HCT116 (cell line): ENCODE data around the gene CA10. TPM values are rescaled to one million over a fixed set of nuclear protein-coding genes. Genes with fewer than 3 reads are reported as not detected.

ENCODE experiments used
- ATAC-seq: fragments of 200-7000 bp; cut with Tn5 transposase; 2 replicates; pipeline ENCODE4 v1.9.1; 2020; ENCODE audit warnings: mild to moderate bottlenecking, moderate library complexity
- BruUV-seq: library from RNA; stranded (reverse); fragments of 400-500 nt; replicated peaks from 2 replicates; lab custom pipeline; 2021; lab: Mats Ljungman, UMichigan
- CTCF ChIA-PET: fragments of 300-600 bp; sonication (Branson Sonifier 250); formaldehyde crosslinking; loops from one replicate; lab custom pipeline; 2021; ENCODE audit warnings: antibody characterized with exemption; lab: Charles Lee
- POLR2A ChIA-PET: fragments of 300-600, 350-600 bp; sonication (Branson Sonifier 250); formaldehyde crosslinking; loops from one replicate; lab custom pipeline; 2021; ENCODE audit warnings: antibody characterized with exemption; lab: Charles Lee
- RAD21 ChIA-PET, 2 experiments: fragments of 300-600 bp; sonication (Branson Sonifier 250); formaldehyde crosslinking; loops; one replicate each; lab custom pipeline; 2023; ENCODE audit warnings: low total read pairs in 2 of 2; ENCODE audit not compliant: uncharacterized antibody in 2 of 2, unreplicated experiment in 2 of 2, low non-redundant PET in 1 of 2; lab: Charles Lee
- DNase-seq: peaks from one replicate; pipeline ENCODE4 v3.0.0-alpha.2; 2010; ENCODE audit warnings: low read depth, low spot score
- H2AFZ ChIP-seq: fragments of 200-600 bp; shearing (Covaris generic), sonication (generic); 2 replicates; pipeline ENCODE4 v1.6.1; 2017; ENCODE audit warnings: low read depth, mixed run types, mixed read lengths, antibody characterized with exemption, low read length; ENCODE audit not compliant: poor library complexity, severe bottlenecking
- H3K27ac ChIP-seq: 2 replicates; pipeline ENCODE4 v1.5.1; 2012; ENCODE audit warnings: low read depth, low read length
- H3K27me3 ChIP-seq: fragments of 200-600 bp; sonication (generic); 2 replicates; pipeline ENCODE4 v1.6.1; 2016; ENCODE audit warnings: mixed run types, low read length, mixed read lengths; ENCODE audit not compliant: insufficient read depth
- H3K36me3 ChIP-seq, 2 experiments: fragments of 200-500 bp in 1 of 2; fragments of 200-600 bp in 1 of 2; sonication (Bioruptor generic) in 1 of 2; sonication (generic) in 1 of 2; 2 replicates each; pipeline versions ENCODE4 v1.5.1 to v1.6.1; 2014 to 2016; ENCODE audit warnings: low read length in 2 of 2, inconsistent platforms in 1 of 2, mixed read lengths in 1 of 2, mixed run types in 1 of 2; ENCODE audit not compliant: insufficient read depth in 2 of 2, control insufficient read depth in 1 of 2
- H3K4me1 ChIP-seq, 2 experiments: fragments of 200-600 bp in 1 of 2; sonication (generic) in 1 of 2; 2 replicates each; pipeline versions ENCODE4 v1.5.1 to v1.6.1; 2012 to 2017; ENCODE audit warnings: low read length in 2 of 2, inconsistent platforms in 1 of 2, mild to moderate bottlenecking in 1 of 2, mixed read lengths in 1 of 2, mixed run types in 1 of 2, moderate library complexity in 1 of 2; ENCODE audit not compliant: insufficient read depth in 2 of 2, control insufficient read depth in 1 of 2
- H3K4me2 ChIP-seq: fragments of 200-600 bp; sonication (generic); 2 replicates; pipeline ENCODE4 v1.6.1; 2017; ENCODE audit warnings: mixed run types, low read length, mixed read lengths
- H3K4me3 ChIP-seq, 2 experiments: fragments of 200-600 bp in 1 of 2; sonication (generic) in 1 of 2; replicated peaks in 1 of 2; 2 replicates each; pipeline ENCODE4 v1.5.1; 2011 to 2016; ENCODE audit warnings: low read length in 2 of 2, control low read depth in 1 of 2, low read depth in 1 of 2, mild to moderate bottlenecking in 1 of 2, mixed read lengths in 1 of 2, mixed run types in 1 of 2
- H3K79me2 ChIP-seq: fragments of 200-600 bp; sonication (generic); 2 replicates; pipeline ENCODE4 v1.6.1; 2017; ENCODE audit warnings: mild to moderate bottlenecking, mixed run types, low read length, moderate library complexity, mixed read lengths; ENCODE audit not compliant: insufficient read depth
- H3K9ac ChIP-seq: fragments of 200-600 bp; sonication (generic); 2 replicates; pipeline ENCODE4 v1.6.1; 2016; ENCODE audit warnings: low read length, mixed read lengths
- H3K9me2 ChIP-seq: fragments of 200-600 bp; sonication (generic), shearing (Covaris generic); 2 replicates; pipeline ENCODE4 v1.6.1; 2017; ENCODE audit warnings: mixed run types, mild to moderate bottlenecking, moderate library complexity; ENCODE audit not compliant: insufficient read depth
- H3K9me3 ChIP-seq, 2 experiments: fragments of 200-500 bp in 1 of 2; fragments of 200-600 bp in 1 of 2; sonication (Bioruptor generic) in 1 of 2; sonication (generic) in 1 of 2; 2 replicates each; pipeline ENCODE4 v1.6.1; 2014 to 2017; ENCODE audit warnings: low read length in 2 of 2, mixed read lengths in 2 of 2, inconsistent platforms in 1 of 2, low read depth in 1 of 2, mild to moderate bottlenecking in 1 of 2, mixed run types in 1 of 2, moderate library complexity in 1 of 2; ENCODE audit not compliant: control insufficient read depth in 1 of 2, insufficient read depth in 1 of 2
- H4K20me1 ChIP-seq: fragments of 200-600 bp; sonication (generic), shearing (Covaris generic); 2 replicates; pipeline ENCODE4 v1.6.1; 2017; ENCODE audit warnings: mixed run types, mild to moderate bottlenecking, moderate library complexity; ENCODE audit not compliant: insufficient read depth
- CBX3 ChIP-seq: IDR thresholded peaks from 2 replicates; pipeline ENCODE4 v1.6.1; 2012; ENCODE audit warnings: low read depth
- CEBPB ChIP-seq: IDR thresholded peaks from 2 replicates; pipeline ENCODE4 v1.6.1; 2012; ENCODE audit warnings: low read depth
- ELF1 ChIP-seq: IDR thresholded peaks from 2 replicates; pipeline ENCODE4 v1.6.1; 2012; ENCODE audit warnings: low read depth, borderline replicate concordance
- EZH2phosphoT487 ChIP-seq: fragments of 200-600 bp; IDR thresholded peaks from 2 replicates; pipeline ENCODE4 v1.6.1; 2018; ENCODE audit warnings: antibody characterized with exemption, borderline replicate concordance
- JUND ChIP-seq: IDR thresholded peaks from 2 replicates; pipeline ENCODE4 v1.6.1; 2012
- MAX ChIP-seq: IDR thresholded peaks from 2 replicates; pipeline ENCODE4 v1.6.1; 2012
- RAD21 ChIP-seq: IDR thresholded peaks from 2 replicates; pipeline ENCODE4 v1.6.1; 2012; ENCODE audit warnings: low read depth, mild to moderate bottlenecking
- SIN3A ChIP-seq: IDR thresholded peaks from 2 replicates; pipeline ENCODE4 v1.6.1; 2012; ENCODE audit warnings: low read depth
- SRF ChIP-seq: IDR thresholded peaks from 2 replicates; pipeline ENCODE4 v1.6.1; 2012; ENCODE audit warnings: low read depth
- TCF7L2 ChIP-seq: IDR thresholded peaks from 2 replicates; pipeline ENCODE4 v1.7.0; 2011; ENCODE audit warnings: borderline replicate concordance, inconsistent platforms; ENCODE audit not compliant: insufficient read depth, insufficient read length; ENCODE audit errors: extremely low read depth
- YY1 ChIP-seq: IDR thresholded peaks from 2 replicates; pipeline ENCODE4 v1.6.1; 2011; ENCODE audit warnings: low read length, low read depth, moderate library complexity, mild to moderate bottlenecking; ENCODE audit not compliant: insufficient replicate concordance; ENCODE audit errors: extremely low read depth
- ZBTB33 ChIP-seq: IDR thresholded peaks from 2 replicates; pipeline ENCODE4 v1.6.1; 2011; ENCODE audit warnings: mild to moderate bottlenecking, low read length, moderate library complexity; ENCODE audit not compliant: insufficient replicate concordance; ENCODE audit errors: extremely low read depth
- ZFX ChIP-seq: fragments of 450-650 bp; IDR thresholded peaks from 2 replicates; pipeline ENCODE4 v1.6.1; 2017
- ZNF274 ChIP-seq: fragments of 200-500 bp; sonication (Bioruptor generic); IDR thresholded peaks from 2 replicates; pipeline ENCODE4 v1.6.1; 2014; ENCODE audit warnings: mild to moderate bottlenecking, low read depth, low read length, inconsistent platforms
- intact Hi-C: fragments of 100-400 bp; cut with micrococcal nuclease; formaldehyde crosslinking; loops from 2 replicates; pipeline ENCODE4 v1.10.0; 2022
- total RNA-seq: library from RNA; stranded (reverse); gene quantifications from one replicate; pipeline ENCODE4 v1.2.1, GENCODE V29; 2021; ENCODE audit not compliant: unreplicated experiment
- TF ChIP-seq, protein P1 (sequence below), 3 experiments: fragments of 200-600 bp in 1 of 3; sonication (generic) in 1 of 3; IDR thresholded peaks in 2 of 3; conservative IDR thresholded peaks in 1 of 3; 2 replicates each; pipeline ENCODE4 v1.5.1; 2012 to 2017; ENCODE audit warnings: low read depth in 2 of 3, low read length in 2 of 3, antibody characterized with exemption in 1 of 3, borderline replicate concordance in 1 of 3, control low read depth in 1 of 3, mild to moderate bottlenecking in 1 of 3, mixed read lengths in 1 of 3, mixed run types in 1 of 3, moderate library complexity in 1 of 3; ENCODE audit not compliant: insufficient read depth in 1 of 3

Gene CA10
- total RNA-seq, 1 experiment from 2014 or later, result not detected

- ATAC-seq, result no peak
- ChIA-PET RAD21 (no interaction called here), CTCF (no interaction called here), POLR2A (no interaction called here)
- Histone ChIP-seq H3K4me3 (no peak overlapping the region), H3K4me2 (no peak overlapping the region), H3K27me3 (0 out of 2 replicates have a peak, but pooled peaks cover 8% of the 10 kb centered on the region), H3K9me3 (no peaks in the 10 kb centered on the region), H3K4me1 (no peaks in the 10 kb centered on the region), H3K36me3 (no peaks in the 10 kb centered on the region), H4K20me1 (no peaks in the 10 kb centered on the region), H3K9ac (no peak overlapping the region), H3K9me2 (no peaks in the 10 kb centered on the region), H3K79me2 (no peaks in the 10 kb centered on the region), H2AFZ (no peak overlapping the region), H3K27ac (no peak overlapping the region)
- DNase-seq, result no peak
- intact Hi-C loops, result no loop called here
- BruUV-seq, result no TSS peak
- TF ChIP-seq, protein P1, sequence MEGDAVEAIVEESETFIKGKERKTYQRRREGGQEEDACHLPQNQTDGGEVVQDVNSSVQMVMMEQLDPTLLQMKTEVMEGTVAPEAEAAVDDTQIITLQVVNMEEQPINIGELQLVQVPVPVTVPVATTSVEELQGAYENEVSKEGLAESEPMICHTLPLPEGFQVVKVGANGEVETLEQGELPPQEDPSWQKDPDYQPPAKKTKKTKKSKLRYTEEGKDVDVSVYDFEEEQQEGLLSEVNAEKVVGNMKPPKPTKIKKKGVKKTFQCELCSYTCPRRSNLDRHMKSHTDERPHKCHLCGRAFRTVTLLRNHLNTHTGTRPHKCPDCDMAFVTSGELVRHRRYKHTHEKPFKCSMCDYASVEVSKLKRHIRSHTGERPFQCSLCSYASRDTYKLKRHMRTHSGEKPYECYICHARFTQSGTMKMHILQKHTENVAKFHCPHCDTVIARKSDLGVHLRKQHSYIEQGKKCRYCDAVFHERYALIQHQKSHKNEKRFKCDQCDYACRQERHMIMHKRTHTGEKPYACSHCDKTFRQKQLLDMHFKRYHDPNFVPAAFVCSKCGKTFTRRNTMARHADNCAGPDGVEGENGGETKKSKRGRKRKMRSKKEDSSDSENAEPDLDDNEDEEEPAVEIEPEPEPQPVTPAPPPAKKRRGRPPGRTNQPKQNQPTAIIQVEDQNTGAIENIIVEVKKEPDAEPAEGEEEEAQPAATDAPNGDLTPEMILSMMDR (IDR thresholded peaks at IDR 0.05 in 2 of 3, conservative IDR thresholded peaks at IDR 0.05 in 1 of 3; ENCODE audit: borderline replicate concordance in 1 of 3, insufficient read depth in 1 of 3, low read depth in 2 of 3, low read length in 2 of 3), result no peak
- TF ChIP-seq YY1, result no peak
Observed at GRCh38 chr17:51819341-51820219, 338.9 kb downstream of the CA10 start.

DNA sequence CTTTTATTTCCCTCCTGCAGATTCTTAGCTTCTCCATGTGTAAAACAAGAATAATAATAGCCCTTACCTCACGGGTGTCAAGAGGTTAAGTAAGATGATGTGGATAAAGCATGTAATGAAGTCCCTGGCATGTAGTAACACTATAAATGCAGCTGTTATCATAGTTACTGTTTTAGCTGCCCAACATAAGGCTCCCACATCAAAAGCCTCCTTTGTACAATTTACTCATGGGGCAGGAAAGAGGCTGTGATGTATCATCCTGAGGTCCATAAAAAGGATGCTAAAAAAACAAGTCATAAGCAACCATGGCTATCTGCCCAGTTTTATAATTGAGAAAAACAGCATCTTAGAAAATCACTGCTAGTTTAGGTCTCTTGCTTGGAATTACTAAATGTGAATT is 339.7 kb downstream of the CA10 start:
- no peaks in the 10 kb centered on the region for H3K79me2 ChIP-seq
- no peak for DNase-seq

More for the DNA sequence above, 339.7 kb downstream of the CA10 start:
- ChIA-PET POLR2A (no interaction called here), RAD21 (no interaction called here), CTCF (no interaction called here)
- H2AFZ ChIP-seq, result no peak overlapping the region
- no peak overlapping the region for H3K4me3 ChIP-seq
- no peaks in the 10 kb centered on the region for H4K20me1 ChIP-seq
- H3K27me3 ChIP-seq, result 0 out of 2 replicates have a peak, but pooled peaks cover 8% of the 10 kb centered on the region
- TF ChIP-seq ZBTB33 (no peak), ZFX (no peak), TCF7L2 (no peak), CBX3 (no peak), JUND (no peak), SIN3A (no peak), CEBPB (no peak), ELF1 (no peak), YY1 (no peak), ZNF274 (no peak), MAX (no peak), EZH2phosphoT487 (no peak), SRF (no peak), RAD21 (no peak)
- no TSS peak for BruUV-seq
- intact Hi-C loops, result no loop called here
- H3K27ac ChIP-seq, result no peak overlapping the region
- H3K9me2 ChIP-seq, result no peaks in the 10 kb centered on the region
- H3K4me2 ChIP-seq, result no peak overlapping the region
- no peak overlapping the region for H3K9ac ChIP-seq
- H3K9me3 ChIP-seq, result no peaks in the 10 kb centered on the region
- ATAC-seq, result no peak
- H3K4me1 ChIP-seq, result no peaks in the 10 kb centered on the region
- H3K36me3 ChIP-seq, result no peaks in the 10 kb centered on the region
